ENCODE results near the gene ZNF613. TPM values are rescaled to one million over a fixed set of nuclear protein-coding genes. Genes with fewer than 3 reads are reported as not detected.

The ZNF613 gene
- total RNA-seq, 1 experiment from 2014 or later = 7.2 TPM

DNA sequence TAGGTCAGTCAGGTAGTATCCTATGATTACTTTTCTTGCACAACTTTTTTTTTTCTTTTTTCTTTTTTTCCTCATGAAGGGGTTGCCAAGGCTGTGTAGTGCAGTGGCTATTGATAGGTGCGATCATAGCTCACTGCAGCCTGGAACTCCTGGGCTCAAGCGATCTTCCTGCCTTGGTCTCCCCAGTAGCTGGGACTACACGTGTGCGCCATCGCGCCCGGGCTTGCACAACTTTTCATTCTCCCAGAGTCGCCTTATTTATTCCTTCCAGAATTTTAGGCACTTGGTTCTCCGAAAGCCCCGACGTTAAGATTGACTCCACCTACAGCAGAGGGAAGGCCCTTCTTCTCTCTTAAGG lies 867 bp upstream of the ZNF613 start:
- Mint-ChIP-seq H3K4me3 (ENCODE audit: low read depth, unreplicated experiment) (peak overlapping the region; percentile 79), H3K27me3 (ENCODE audit: unreplicated experiment) (no peaks in the 10 kb centered on the region), H3K36me3 (ENCODE audit: insufficient read depth, unreplicated experiment) (peaks cover 26% of the 10 kb centered on the region), H3K4me1 (ENCODE audit: low read depth, unreplicated experiment) (peaks cover 18% of the 10 kb centered on the region), H3K9me3 (ENCODE audit: low read depth, unreplicated experiment) (peaks cover 25% of the 10 kb centered on the region), H3K27ac (ENCODE audit: unreplicated experiment) (peak overlapping the region; percentile 72)
- CTCF ChIA-PET = no interaction called here
- no TSS peak for BruUV-seq (replicated peaks)
- TF ChIP-seq, protein P1, sequence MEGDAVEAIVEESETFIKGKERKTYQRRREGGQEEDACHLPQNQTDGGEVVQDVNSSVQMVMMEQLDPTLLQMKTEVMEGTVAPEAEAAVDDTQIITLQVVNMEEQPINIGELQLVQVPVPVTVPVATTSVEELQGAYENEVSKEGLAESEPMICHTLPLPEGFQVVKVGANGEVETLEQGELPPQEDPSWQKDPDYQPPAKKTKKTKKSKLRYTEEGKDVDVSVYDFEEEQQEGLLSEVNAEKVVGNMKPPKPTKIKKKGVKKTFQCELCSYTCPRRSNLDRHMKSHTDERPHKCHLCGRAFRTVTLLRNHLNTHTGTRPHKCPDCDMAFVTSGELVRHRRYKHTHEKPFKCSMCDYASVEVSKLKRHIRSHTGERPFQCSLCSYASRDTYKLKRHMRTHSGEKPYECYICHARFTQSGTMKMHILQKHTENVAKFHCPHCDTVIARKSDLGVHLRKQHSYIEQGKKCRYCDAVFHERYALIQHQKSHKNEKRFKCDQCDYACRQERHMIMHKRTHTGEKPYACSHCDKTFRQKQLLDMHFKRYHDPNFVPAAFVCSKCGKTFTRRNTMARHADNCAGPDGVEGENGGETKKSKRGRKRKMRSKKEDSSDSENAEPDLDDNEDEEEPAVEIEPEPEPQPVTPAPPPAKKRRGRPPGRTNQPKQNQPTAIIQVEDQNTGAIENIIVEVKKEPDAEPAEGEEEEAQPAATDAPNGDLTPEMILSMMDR (IDR thresholded peaks at IDR 0.05; ENCODE audit: unreplicated experiment) = no peak
- no peak for DNase-seq
- intact Hi-C loops (cut with micrococcal nuclease; ENCODE audit: unreplicated experiment) = loop anchor here (2.0 kb wide), 1 partner anchor 22 kb away; the partner anchor contains the start of gene ZNF649

DNA sequence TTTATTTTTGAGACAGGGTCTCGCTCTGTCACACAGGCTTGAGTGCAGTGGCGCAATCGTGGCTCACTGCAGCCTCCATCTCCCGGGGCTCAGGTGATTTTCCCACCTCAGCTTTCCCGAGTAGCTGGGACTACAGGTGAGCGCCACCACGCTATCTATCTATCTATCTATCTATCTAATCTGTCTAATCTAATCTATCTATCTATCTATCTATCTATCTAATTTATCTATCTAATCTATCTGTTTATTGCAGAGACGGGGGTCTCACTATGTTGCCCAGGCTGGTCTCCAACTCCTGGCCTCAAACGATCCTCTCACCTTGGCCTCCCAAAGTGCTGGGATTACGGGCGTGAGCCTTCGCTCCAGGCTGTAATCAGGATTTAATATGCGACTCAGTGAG lies 587 bp downstream of the ZNF613 start:
- TF ChIP-seq, protein P1 (IDR thresholded peaks at IDR 0.05; ENCODE audit: unreplicated experiment) = no peak
- Mint-ChIP-seq H3K36me3 (ENCODE audit: insufficient read depth, unreplicated experiment) (peaks cover 36% of the 10 kb centered on the region), H3K4me1 (ENCODE audit: low read depth, unreplicated experiment) (peaks cover 18% of the 10 kb centered on the region), H3K9me3 (ENCODE audit: low read depth, unreplicated experiment) (peaks cover 23% of the 10 kb centered on the region), H3K4me3 (ENCODE audit: low read depth, unreplicated experiment) (peak overlapping the region; percentile 79), H3K27me3 (ENCODE audit: unreplicated experiment) (no peaks in the 10 kb centered on the region), H3K27ac (ENCODE audit: unreplicated experiment) (peak overlapping the region; percentile 72)
- BruUV-seq (replicated peaks) = no TSS peak
- DNase-seq = peak; percentile 4
- CTCF ChIA-PET = no interaction called here
- intact Hi-C loops (cut with micrococcal nuclease; ENCODE audit: unreplicated experiment) = loop anchor here (2.0 kb wide), 1 partner anchor 23 kb away; the partner anchor contains the start of gene ZNF649

DNA sequence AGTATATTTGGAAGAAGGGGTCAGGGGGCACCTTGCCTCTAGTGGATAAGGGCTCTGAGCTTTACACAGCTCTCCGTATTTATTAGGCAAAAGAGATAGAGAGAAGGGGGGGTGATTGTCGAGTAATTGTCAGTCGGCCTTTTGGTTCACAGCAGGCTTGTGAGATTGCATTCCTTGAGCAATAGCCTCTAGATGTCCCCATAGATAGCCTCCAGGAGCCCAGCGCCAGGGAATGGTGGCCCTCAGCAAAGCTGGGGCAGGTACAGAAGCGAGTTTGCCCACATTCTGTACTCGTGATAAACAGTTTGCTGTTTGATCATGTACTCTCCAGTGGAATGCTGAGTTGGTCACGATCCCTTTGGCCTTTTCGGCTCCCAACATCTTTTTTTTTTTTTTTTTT lies 4.6 kb downstream of the ZNF613 start:
- peaks cover 21% of the 10 kb centered on the region for H3K9me3 Mint-ChIP-seq (ENCODE audit: low read depth, unreplicated experiment)
- TF ChIP-seq, protein P1 (IDR thresholded peaks at IDR 0.05; ENCODE audit: unreplicated experiment) = no peak
- no peak overlapping the region for H3K27ac Mint-ChIP-seq (ENCODE audit: unreplicated experiment)
- CTCF ChIA-PET = no interaction called here
- no peak for DNase-seq
- no peak overlapping the region for H3K4me3 Mint-ChIP-seq (ENCODE audit: low read depth, unreplicated experiment)
- H3K4me1 Mint-ChIP-seq (ENCODE audit: low read depth, unreplicated experiment) = peaks cover 10% of the 10 kb centered on the region
- BruUV-seq (replicated peaks) = no TSS peak
- peaks cover 37% of the 10 kb centered on the region for H3K36me3 Mint-ChIP-seq (ENCODE audit: insufficient read depth, unreplicated experiment)
- intact Hi-C loops (cut with micrococcal nuclease; ENCODE audit: unreplicated experiment) = no loop called here
- no peaks in the 10 kb centered on the region for H3K27me3 Mint-ChIP-seq (ENCODE audit: unreplicated experiment)

DNA sequence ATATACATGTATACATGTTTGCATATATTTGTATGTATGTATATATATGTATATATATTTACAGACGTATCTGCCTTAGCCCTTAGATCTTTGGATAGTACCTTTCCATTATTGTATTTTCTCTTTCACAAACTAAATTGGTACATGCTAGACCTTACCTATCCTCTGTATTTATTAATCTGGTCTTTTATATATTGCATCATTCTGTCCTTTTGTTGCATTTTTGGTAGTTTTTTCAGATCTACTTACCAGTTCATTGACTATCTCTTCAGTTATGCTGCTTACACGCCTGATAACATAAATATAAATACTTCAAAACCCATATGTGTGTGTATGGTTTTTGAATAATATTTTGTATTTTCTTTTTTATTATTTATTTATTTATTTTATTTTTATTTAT lies 11.7 kb downstream of the ZNF613 start:
- CTCF ChIA-PET = no interaction called here
- H3K36me3 Mint-ChIP-seq (ENCODE audit: insufficient read depth, unreplicated experiment) = peaks cover 51% of the 10 kb centered on the region

More for the DNA sequence above, 11.7 kb downstream of the ZNF613 start:
- Mint-ChIP-seq H3K27ac (ENCODE audit: unreplicated experiment) (no peak overlapping the region), H3K4me1 (ENCODE audit: low read depth, unreplicated experiment) (no peaks in the 10 kb centered on the region), H3K4me3 (ENCODE audit: low read depth, unreplicated experiment) (no peak overlapping the region), H3K27me3 (ENCODE audit: unreplicated experiment) (no peaks in the 10 kb centered on the region), H3K9me3 (ENCODE audit: low read depth, unreplicated experiment) (peaks cover 20% of the 10 kb centered on the region)
- DNase-seq = no peak
- TF ChIP-seq, protein P1 (IDR thresholded peaks at IDR 0.05; ENCODE audit: unreplicated experiment) = no peak
- BruUV-seq (replicated peaks) = no TSS peak
- intact Hi-C loops (cut with micrococcal nuclease; ENCODE audit: unreplicated experiment) = no loop called here
